Activated CD4-positive, CD25-positive, alpha-beta regulatory T cell treated with anti-CD3 and anti-CD28 coated beads, Interleukin-2, amount 50 U/mL, for 16 hours (primary cell): ENCODE measurements around the gene C11orf68.
A peak's percentile ranks its signal among the peaks of the same experiment; 100 is the strongest.
"Not testable (repeated sequence)": the region's sequence is repeated elsewhere in the genome, so short reads cannot be mapped to it uniquely, and the experiment has no call there.

Experiments used
- DNase-seq: peaks from one replicate; pipeline ENCODE4 v3.0.0-alpha.2; 2020; ENCODE audit warnings: low read depth, low spot score

C11orf68 gene

DNA sequence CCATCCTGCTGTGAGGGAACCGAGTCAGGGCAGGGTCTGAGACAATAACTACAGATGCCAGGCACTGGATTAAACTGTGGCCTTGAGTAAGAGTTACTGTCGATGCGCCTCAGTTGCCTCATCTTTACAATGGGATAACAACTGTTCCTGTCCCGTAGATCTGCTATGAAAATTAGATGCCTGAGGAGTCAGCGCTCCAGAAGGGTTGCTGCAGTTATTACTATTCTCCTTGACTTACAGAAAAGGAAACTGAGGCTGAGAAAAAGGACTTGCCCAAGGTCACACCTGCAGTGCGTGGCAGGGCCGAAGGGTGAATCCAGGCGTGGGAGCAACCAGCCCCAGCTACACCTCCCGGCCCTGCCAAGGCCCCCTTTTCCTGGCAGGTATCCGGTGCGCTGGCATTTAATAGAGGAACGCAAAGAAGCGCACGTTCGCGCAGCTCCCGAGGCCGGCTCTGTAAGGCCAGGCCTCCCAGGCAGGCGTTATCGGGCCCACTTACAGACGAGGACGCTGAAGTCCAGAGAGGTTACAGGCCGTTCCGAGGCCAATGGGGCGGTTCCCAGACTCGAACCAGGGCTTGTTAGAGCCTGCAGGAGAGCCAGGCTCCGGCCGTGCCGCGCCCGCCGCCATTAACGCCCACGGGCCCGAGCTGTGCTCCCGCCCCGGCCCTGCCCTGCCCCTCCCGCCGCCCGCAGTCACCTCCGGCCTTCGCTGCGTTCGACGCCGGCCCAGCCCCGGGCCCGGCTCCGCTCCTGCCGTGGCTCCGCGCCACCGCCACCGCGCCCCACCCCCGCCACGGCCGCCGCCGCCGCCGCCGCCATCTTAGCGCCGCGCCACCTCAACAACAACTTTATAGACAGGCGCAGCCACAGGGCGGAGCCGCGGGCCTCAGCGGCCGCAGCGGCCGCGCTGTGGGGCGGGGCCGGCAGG, at the start of gene C11orf68:
Gene C11orf68 (minus strand): TSS at position 852 of the 930 bp plus-strand sequence. CDS start 31 bp downstream, at position 821.
- DNase-seq = no peak

DNA sequence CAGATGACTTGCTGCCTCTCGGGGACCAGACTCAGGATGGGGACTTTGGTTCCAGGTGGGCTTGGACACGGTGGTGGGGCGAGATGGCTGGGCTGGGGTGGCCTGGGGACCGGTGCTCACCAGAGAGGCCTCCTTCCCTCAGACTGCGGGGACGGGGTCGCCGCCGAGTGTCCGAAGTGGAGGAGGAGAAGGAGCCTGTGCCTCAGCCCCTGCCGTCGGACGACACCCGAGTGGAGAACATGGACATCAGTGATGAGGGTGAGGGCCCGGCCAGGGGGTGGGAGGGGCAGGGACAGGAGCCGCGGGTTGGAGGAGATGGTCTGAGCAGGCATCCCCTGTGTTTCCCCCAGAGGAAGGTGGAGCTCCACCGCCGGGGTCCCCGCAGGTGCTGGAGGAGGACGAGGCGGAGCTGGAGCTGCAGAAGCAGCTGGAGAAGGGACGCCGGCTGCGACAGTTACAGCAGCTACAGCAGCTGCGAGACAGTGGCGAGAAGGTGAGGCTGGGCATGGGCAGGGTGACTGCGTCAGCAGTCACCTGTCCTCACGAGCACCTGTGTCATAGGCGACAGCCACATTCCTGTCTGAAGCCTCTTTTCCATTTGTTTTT, 48.6 kb upstream of the C11orf68 start:
- DNase-seq = no peak

GRCh38 chr11:65965986-65966762, 47.3 kb upstream of the C11orf68 start:
- no peak for DNase-seq

DNA sequence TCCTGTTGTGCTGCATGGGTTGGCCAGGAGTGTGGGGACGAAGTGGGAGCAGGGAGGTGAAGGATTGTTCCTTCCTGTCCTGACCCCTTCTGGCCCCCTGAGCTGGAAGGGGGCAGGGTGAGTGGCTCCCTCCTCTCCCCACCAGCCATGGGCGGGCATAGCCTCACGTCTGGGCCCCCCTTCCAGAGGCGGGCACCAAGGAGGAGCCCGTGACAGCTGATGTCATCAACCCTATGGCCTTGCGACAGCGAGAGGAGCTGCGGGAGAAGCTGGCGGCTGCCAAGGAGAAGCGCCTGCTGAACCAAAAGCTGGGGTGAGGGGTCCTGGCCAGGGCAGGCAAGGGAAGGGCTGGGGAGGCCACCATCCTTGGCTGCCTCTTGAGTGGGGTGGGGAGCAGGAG, 46.0 kb upstream of the C11orf68 start:
- no peak for DNase-seq

- no peak for DNase-seq
Observed at GRCh38 chr11:65962141-65962564, 43.3 kb upstream of the C11orf68 start.

DNA sequence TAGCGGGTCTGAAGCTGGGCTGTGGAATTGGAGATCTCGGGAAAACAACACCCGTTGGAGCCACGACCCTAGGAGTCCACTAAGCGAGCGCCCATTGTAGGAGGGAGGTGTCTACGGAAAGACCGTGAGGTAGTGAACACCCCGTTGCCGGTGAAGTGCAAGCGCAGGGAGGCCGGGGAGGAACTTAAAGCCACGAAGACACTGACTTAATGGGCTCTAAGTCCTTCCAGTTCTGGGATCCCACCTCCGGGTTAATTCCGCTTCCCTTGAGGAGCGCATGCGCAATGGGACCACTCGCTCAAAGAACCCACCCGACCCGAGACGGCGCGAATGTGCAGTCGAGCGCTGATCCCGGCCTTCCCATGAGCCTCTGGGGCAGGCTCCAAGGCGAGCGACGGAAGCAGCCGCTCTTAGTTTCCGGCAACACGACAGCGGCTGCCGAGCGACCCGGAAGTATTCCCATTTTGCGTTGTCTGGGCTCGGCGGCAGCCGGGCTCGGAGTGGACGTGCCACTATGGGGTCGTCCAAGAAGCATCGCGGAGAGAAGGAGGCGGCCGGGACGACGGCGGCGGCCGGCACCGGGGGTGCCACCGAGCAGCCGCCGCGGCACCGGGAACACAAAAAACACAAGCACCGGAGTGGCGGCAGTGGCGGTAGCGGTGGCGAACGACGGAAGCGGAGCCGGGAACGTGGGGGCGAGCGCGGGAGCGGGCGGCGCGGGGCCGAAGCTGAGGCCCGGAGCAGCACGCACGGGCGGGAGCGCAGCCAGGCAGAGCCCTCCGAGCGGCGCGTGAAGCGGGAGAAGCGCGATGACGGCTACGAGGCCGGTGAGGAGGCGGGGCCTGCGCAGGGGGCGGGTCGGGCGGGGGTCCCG, 42.6 kb upstream of the C11orf68 start, which contains the start of gene SART1:
Gene SART1 (plus strand): TSS at position 468 of the 874 bp plus-strand sequence. CDS start 47 bp downstream, at position 515.
- peak; percentile 94 for DNase-seq

- no peak for DNase-seq
Observed at GRCh38 chr11:65960824-65961266, 42.0 kb upstream of the C11orf68 start.

- DNase-seq = no peak
Observed at GRCh38 chr11:65958774-65959420, 40.0 kb upstream of the C11orf68 start.

- no peak for DNase-seq
Observed at GRCh38 chr11:65958291-65958690, 39.4 kb upstream of the C11orf68 start.

DNA sequence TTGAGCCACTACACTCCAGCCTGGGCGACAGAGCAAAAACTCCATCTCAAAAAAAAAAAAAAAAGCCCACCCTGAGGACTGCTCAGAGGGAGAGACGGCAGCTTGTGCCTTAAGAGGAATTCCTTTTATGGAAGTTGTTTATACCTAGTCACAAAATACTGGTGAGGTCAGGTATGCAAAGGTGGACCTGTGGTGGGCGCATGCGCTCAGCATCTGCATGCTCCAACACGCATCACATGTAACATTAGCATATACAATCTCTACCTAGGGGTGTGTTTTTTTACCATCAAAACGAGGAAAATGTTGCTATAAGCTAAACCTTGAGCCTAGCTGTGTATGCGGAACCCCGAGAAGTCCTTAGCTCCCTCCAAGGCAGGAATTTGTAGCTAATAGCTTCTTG, 35.9 kb upstream of the C11orf68 start:
- DNase-seq = no peak

DNA sequence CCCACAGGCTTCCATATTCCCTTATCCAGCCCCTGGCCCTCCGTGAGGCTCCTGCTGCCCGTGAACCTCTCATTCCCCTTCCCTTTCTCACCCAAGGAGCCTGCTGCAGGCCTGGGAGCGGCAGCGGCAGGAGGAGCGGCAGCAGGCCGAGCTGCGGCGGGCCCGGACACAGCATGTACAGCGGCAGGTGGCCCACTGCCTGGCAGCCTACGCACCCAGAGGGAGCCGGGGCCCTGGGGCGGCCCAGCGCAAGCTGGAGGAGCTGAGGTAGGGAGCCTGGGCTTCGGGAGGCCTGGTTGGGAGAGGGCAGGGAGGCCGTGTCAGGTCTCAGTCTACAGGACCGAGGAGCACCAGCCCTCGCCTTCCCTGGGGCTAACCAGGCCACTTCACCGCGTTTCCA, 34.6 kb upstream of the C11orf68 start:
- no peak for DNase-seq

DNA sequence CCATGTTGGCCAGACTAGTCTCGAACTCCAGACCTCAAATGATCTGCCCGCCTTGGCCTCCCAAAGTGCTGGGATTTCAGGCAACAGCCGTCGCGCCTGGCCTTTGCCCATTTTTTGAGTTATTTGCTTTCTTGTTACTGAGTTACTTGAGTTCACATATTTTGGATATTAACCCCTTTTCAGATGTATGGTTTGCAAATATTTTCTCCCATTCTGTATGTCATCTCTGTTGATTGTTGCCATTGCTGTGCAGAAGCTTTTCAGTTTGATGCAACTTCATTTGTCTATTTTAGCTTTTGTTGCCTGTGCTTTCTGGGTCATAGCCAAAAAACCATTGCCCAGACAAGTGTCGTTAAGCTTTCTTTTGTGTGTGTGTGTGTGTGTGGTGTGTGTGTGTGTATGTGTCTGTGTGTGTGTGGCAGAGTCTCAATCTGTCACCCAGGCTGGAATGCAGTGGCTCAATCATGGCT, 33.2 kb upstream of the C11orf68 start:
- DNase-seq = no peak

DNA sequence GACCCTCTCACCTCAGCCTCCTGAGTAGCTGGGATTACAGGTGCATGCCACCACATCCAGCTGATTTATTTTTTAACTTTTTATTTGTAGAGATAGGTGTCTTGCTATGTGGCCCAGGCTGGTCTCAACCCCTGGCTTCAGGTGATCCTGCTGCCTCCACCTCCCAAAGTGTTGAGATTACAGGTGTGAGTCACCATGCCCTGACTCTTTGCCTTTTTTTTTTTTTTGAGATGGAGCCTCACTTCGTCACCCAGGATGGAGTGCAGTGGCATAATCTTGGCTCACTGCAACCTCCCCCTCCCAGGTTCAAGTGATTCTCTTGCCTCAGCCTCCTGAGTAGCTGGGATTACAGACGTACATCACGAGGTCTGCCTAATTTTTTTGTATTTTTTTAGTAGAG, 32.8 kb upstream of the C11orf68 start:
- not testable (repeated sequence) for DNase-seq

GRCh38 chr11:65950711-65951110, 31.8 kb upstream of the C11orf68 start:
- not testable (repeated sequence) for DNase-seq

- DNase-seq = no peak
Observed at GRCh38 chr11:65947603-65948125, 28.8 kb upstream of the C11orf68 start.

- DNase-seq = no peak
Observed at GRCh38 chr11:65947133-65947532, 28.3 kb upstream of the C11orf68 start.

DNA sequence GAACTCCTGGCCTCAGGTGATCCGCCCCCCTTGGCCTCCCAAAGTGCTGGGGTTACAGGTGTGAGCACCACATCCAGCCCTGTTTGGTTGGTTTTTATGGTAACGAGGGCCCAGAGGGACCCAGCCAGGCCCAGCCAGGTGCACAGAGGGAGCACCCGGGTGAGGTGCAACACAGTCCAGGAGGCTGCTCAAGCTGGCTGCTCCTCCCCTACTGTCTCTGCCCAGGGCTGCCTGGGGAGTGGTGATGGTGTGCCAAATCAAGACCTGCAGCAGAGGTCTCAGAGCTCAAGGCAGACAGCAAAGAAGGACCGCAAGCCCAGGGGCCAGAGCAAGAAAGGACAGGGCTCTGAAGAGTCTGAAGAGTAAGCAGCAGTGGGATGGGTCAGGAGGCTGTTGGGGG, 27.8 kb upstream of the C11orf68 start:
- DNase-seq = no peak

- no peak for DNase-seq
Observed at GRCh38 chr11:65945941-65946558, 27.2 kb upstream of the C11orf68 start.

- DNase-seq = no peak
Observed at GRCh38 chr11:65945430-65945911, 26.6 kb upstream of the C11orf68 start, which contains the start of gene TSGA10IP. Gene TSGA10IP (plus strand): TSS chr11:65945480. CDS start chr11:65945676, 196 bp downstream.
